RWPE1 (cell line): Measurements from ENCODE around the gene EEIG2.

ENCODE experiments used
- CTCF ChIA-PET: fragments of 350-600 bp; sonication (Branson Sonifier 250); formaldehyde crosslinking; extraction: SDS; loops from one replicate; lab custom pipeline; 2021; lab: Yijun Ruan, JAX
- POLR2A ChIA-PET: fragments of 400-600 bp; formaldehyde crosslinking; extraction: SDS; loops from one replicate; lab custom pipeline; 2020; ENCODE audit warnings: antibody characterized with exemption; ENCODE audit not compliant: low non-redundant PET; lab: Yijun Ruan, JAX
- DNase-seq: peaks from one replicate; pipeline ENCODE4 v3.0.0; 2012; ENCODE audit warnings: low spot score
- H3K27ac ChIP-seq: fragments of 450-650 bp; 2 replicates; pipeline ENCODE4 v1.5.1; 2017
- CTCF ChIP-seq: fragments of 450-650 bp; conservative IDR thresholded peaks from 2 replicates; pipeline ENCODE4 v1.5.1; 2017; ENCODE audit warnings: low read depth, mild to moderate bottlenecking

EEIG2 gene

GRCh38 chr1:108523829-108524228 is 36.1 kb upstream of the EEIG2 start:
- no peak for DNase-seq
- CTCF ChIA-PET: no interaction called here
- TF ChIP-seq CTCF: no peak
- no peak overlapping the region for H3K27ac ChIP-seq
- POLR2A ChIA-PET: no interaction called here

GRCh38 chr1:108524676-108525075 is 35.2 kb upstream of the EEIG2 start:
- H3K27ac ChIP-seq: no peak overlapping the region
- no peak for DNase-seq
- ChIA-PET POLR2A (no interaction called here), CTCF (interaction anchor here (0.7 kb wide), 1 partner anchor 34 kb away, joined by 3 read pairs; no protein-coding TSS in a partner anchor)
- TF ChIP-seq CTCF: no peak

- ChIA-PET CTCF (interaction anchor here (0.7 kb wide), 2 partner anchors 116 to 627 kb away, joined by 3 to 8 read pairs; no protein-coding TSS in a partner anchor), POLR2A (interaction anchor here (0.5 kb wide), 1 partner anchor 34 kb away, joined by 3 read pairs; no protein-coding TSS in a partner anchor)
- TF ChIP-seq CTCF: no peak
- no peak for DNase-seq
- H3K27ac ChIP-seq: no peak overlapping the region
Observed at GRCh38 chr1:108527135-108527534, 32.8 kb upstream of the EEIG2 start.

- H3K27ac ChIP-seq: no peak overlapping the region
- CTCF ChIA-PET: interaction anchor here (0.7 to 0.8 kb wide), 2 partner anchors 116 to 133 kb away, joined by 3 read pairs; partner anchors contain the start of gene HENMT1
- DNase-seq: no peak
- no peak for TF ChIP-seq CTCF
- POLR2A ChIA-PET: interaction anchor here (0.5 kb wide), 1 partner anchor 33 kb away, joined by 3 read pairs; no protein-coding TSS in a partner anchor
Observed at GRCh38 chr1:108527837-108528236, 32.1 kb upstream of the EEIG2 start.

- no peak for TF ChIP-seq CTCF
- H3K27ac ChIP-seq: no peak overlapping the region
- ChIA-PET POLR2A (no interaction called here), CTCF (no interaction called here)
- DNase-seq: no peak
Observed at GRCh38 chr1:108531444-108531843, 28.5 kb upstream of the EEIG2 start.

- ChIA-PET POLR2A (no interaction called here), CTCF (no interaction called here)
- TF ChIP-seq CTCF: no peak
- no peak overlapping the region for H3K27ac ChIP-seq
- DNase-seq: no peak
Observed at GRCh38 chr1:108532730-108533129, 27.2 kb upstream of the EEIG2 start.
